HCT116 (cell line): Measurements from ENCODE around the gene FCHSD2. TPM values are rescaled to one million over a fixed set of nuclear protein-coding genes. Genes with fewer than 3 reads are reported as not detected.

Experiments
- ATAC-seq: fragments of 200-7000 bp; cut with Tn5 transposase; 2 replicates; pipeline ENCODE4 v1.9.1; 2020; ENCODE audit warnings: mild to moderate bottlenecking, moderate library complexity
- BruUV-seq: library from RNA; stranded (reverse); fragments of 400-500 nt; replicated peaks from 2 replicates; lab custom pipeline; 2021; lab: Mats Ljungman, UMichigan
- CTCF ChIA-PET: fragments of 300-600 bp; sonication (Branson Sonifier 250); formaldehyde crosslinking; loops from one replicate; lab custom pipeline; 2021; ENCODE audit warnings: antibody characterized with exemption; lab: Charles Lee
- POLR2A ChIA-PET: fragments of 300-600, 350-600 bp; sonication (Branson Sonifier 250); formaldehyde crosslinking; loops from one replicate; lab custom pipeline; 2021; ENCODE audit warnings: antibody characterized with exemption; lab: Charles Lee
- RAD21 ChIA-PET, 2 experiments: fragments of 300-600 bp; sonication (Branson Sonifier 250); formaldehyde crosslinking; loops; one replicate each; lab custom pipeline; 2023; ENCODE audit warnings: low total read pairs in 2 of 2; ENCODE audit not compliant: uncharacterized antibody in 2 of 2, unreplicated experiment in 2 of 2, low non-redundant PET in 1 of 2; lab: Charles Lee
- DNase-seq: peaks from one replicate; pipeline ENCODE4 v3.0.0-alpha.2; 2010; ENCODE audit warnings: low read depth, low spot score
- H2AFZ ChIP-seq: fragments of 200-600 bp; shearing (Covaris generic), sonication (generic); 2 replicates; pipeline ENCODE4 v1.6.1; 2017; ENCODE audit warnings: low read depth, mixed run types, mixed read lengths, antibody characterized with exemption, low read length; ENCODE audit not compliant: poor library complexity, severe bottlenecking
- H3K27ac ChIP-seq: 2 replicates; pipeline ENCODE4 v1.5.1; 2012; ENCODE audit warnings: low read depth, low read length
- H3K27me3 ChIP-seq: fragments of 200-600 bp; sonication (generic); 2 replicates; pipeline ENCODE4 v1.6.1; 2016; ENCODE audit warnings: mixed run types, low read length, mixed read lengths; ENCODE audit not compliant: insufficient read depth
- H3K36me3 ChIP-seq, 2 experiments: fragments of 200-500 bp in 1 of 2; fragments of 200-600 bp in 1 of 2; sonication (Bioruptor generic) in 1 of 2; sonication (generic) in 1 of 2; 2 replicates each; pipeline versions ENCODE4 v1.5.1 to v1.6.1; 2014 to 2016; ENCODE audit warnings: low read length in 2 of 2, inconsistent platforms in 1 of 2, mixed read lengths in 1 of 2, mixed run types in 1 of 2; ENCODE audit not compliant: insufficient read depth in 2 of 2, control insufficient read depth in 1 of 2
- H3K4me1 ChIP-seq, 2 experiments: fragments of 200-600 bp in 1 of 2; sonication (generic) in 1 of 2; 2 replicates each; pipeline versions ENCODE4 v1.5.1 to v1.6.1; 2012 to 2017; ENCODE audit warnings: low read length in 2 of 2, inconsistent platforms in 1 of 2, mild to moderate bottlenecking in 1 of 2, mixed read lengths in 1 of 2, mixed run types in 1 of 2, moderate library complexity in 1 of 2; ENCODE audit not compliant: insufficient read depth in 2 of 2, control insufficient read depth in 1 of 2
- H3K4me2 ChIP-seq: fragments of 200-600 bp; sonication (generic); 2 replicates; pipeline ENCODE4 v1.6.1; 2017; ENCODE audit warnings: mixed run types, low read length, mixed read lengths
- H3K4me3 ChIP-seq, 2 experiments: fragments of 200-600 bp in 1 of 2; sonication (generic) in 1 of 2; replicated peaks in 1 of 2; 2 replicates each; pipeline ENCODE4 v1.5.1; 2011 to 2016; ENCODE audit warnings: low read length in 2 of 2, control low read depth in 1 of 2, low read depth in 1 of 2, mild to moderate bottlenecking in 1 of 2, mixed read lengths in 1 of 2, mixed run types in 1 of 2
- H3K79me2 ChIP-seq: fragments of 200-600 bp; sonication (generic); 2 replicates; pipeline ENCODE4 v1.6.1; 2017; ENCODE audit warnings: mild to moderate bottlenecking, mixed run types, low read length, moderate library complexity, mixed read lengths; ENCODE audit not compliant: insufficient read depth
- H3K9ac ChIP-seq: fragments of 200-600 bp; sonication (generic); 2 replicates; pipeline ENCODE4 v1.6.1; 2016; ENCODE audit warnings: low read length, mixed read lengths
- H3K9me2 ChIP-seq: fragments of 200-600 bp; sonication (generic), shearing (Covaris generic); 2 replicates; pipeline ENCODE4 v1.6.1; 2017; ENCODE audit warnings: mixed run types, mild to moderate bottlenecking, moderate library complexity; ENCODE audit not compliant: insufficient read depth
- H3K9me3 ChIP-seq, 2 experiments: fragments of 200-500 bp in 1 of 2; fragments of 200-600 bp in 1 of 2; sonication (Bioruptor generic) in 1 of 2; sonication (generic) in 1 of 2; 2 replicates each; pipeline ENCODE4 v1.6.1; 2014 to 2017; ENCODE audit warnings: low read length in 2 of 2, mixed read lengths in 2 of 2, inconsistent platforms in 1 of 2, low read depth in 1 of 2, mild to moderate bottlenecking in 1 of 2, mixed run types in 1 of 2, moderate library complexity in 1 of 2; ENCODE audit not compliant: control insufficient read depth in 1 of 2, insufficient read depth in 1 of 2
- H4K20me1 ChIP-seq: fragments of 200-600 bp; sonication (generic), shearing (Covaris generic); 2 replicates; pipeline ENCODE4 v1.6.1; 2017; ENCODE audit warnings: mixed run types, mild to moderate bottlenecking, moderate library complexity; ENCODE audit not compliant: insufficient read depth
- EGR1 ChIP-seq: IDR thresholded peaks from 2 replicates; pipeline ENCODE4 v1.6.1; 2012; ENCODE audit warnings: low read depth
- ELF1 ChIP-seq: IDR thresholded peaks from 2 replicates; pipeline ENCODE4 v1.6.1; 2012; ENCODE audit warnings: low read depth, borderline replicate concordance
- EZH2 ChIP-seq: fragments of 200-600 bp; sonication (generic); IDR thresholded peaks from 2 replicates; pipeline ENCODE4 v1.6.1; 2017; ENCODE audit warnings: antibody characterized with exemption, mixed run types
- FOSL1 ChIP-seq: IDR thresholded peaks from 2 replicates; pipeline ENCODE4 v1.6.1; 2012; ENCODE audit warnings: low read depth
- JUND ChIP-seq: IDR thresholded peaks from 2 replicates; pipeline ENCODE4 v1.6.1; 2012
- POLR2A ChIP-seq: IDR thresholded peaks from 2 replicates; pipeline ENCODE4 v1.7.0; 2011; ENCODE audit warnings: borderline replicate concordance; ENCODE audit not compliant: insufficient read depth, insufficient read length; ENCODE audit errors: extremely low read depth
- POLR2AphosphoS5 ChIP-seq: IDR thresholded peaks from 2 replicates; pipeline ENCODE4 v1.6.1; 2011; ENCODE audit warnings: mild to moderate bottlenecking, low read depth, low read length, moderate library complexity
- RAD21 ChIP-seq: IDR thresholded peaks from 2 replicates; pipeline ENCODE4 v1.6.1; 2012; ENCODE audit warnings: low read depth, mild to moderate bottlenecking
- SIN3A ChIP-seq: IDR thresholded peaks from 2 replicates; pipeline ENCODE4 v1.6.1; 2012; ENCODE audit warnings: low read depth
- SP1 ChIP-seq: IDR thresholded peaks from 2 replicates; pipeline ENCODE4 v1.6.1; 2012; ENCODE audit warnings: low read depth
- TCF7L2 ChIP-seq: IDR thresholded peaks from 2 replicates; pipeline ENCODE4 v1.7.0; 2011; ENCODE audit warnings: borderline replicate concordance, inconsistent platforms; ENCODE audit not compliant: insufficient read depth, insufficient read length; ENCODE audit errors: extremely low read depth
- ZFX ChIP-seq: fragments of 450-650 bp; IDR thresholded peaks from 2 replicates; pipeline ENCODE4 v1.6.1; 2017
- ZNF274 ChIP-seq: fragments of 200-500 bp; sonication (Bioruptor generic); IDR thresholded peaks from 2 replicates; pipeline ENCODE4 v1.6.1; 2014; ENCODE audit warnings: mild to moderate bottlenecking, low read depth, low read length, inconsistent platforms
- intact Hi-C: fragments of 100-400 bp; cut with micrococcal nuclease; formaldehyde crosslinking; loops from 2 replicates; pipeline ENCODE4 v1.10.0; 2022
- total RNA-seq: library from RNA; stranded (reverse); gene quantifications from one replicate; pipeline ENCODE4 v1.2.1, GENCODE V29; 2021; ENCODE audit not compliant: unreplicated experiment
- TF ChIP-seq, protein P1 (sequence below): IDR thresholded peaks from 2 replicates; pipeline ENCODE4 v1.6.1; 2012
- TF ChIP-seq, protein P2 (sequence below): IDR thresholded peaks from 2 replicates; pipeline ENCODE4 v1.6.1; 2011; ENCODE audit warnings: mild to moderate bottlenecking, low read length, moderate library complexity; ENCODE audit not compliant: insufficient replicate concordance; ENCODE audit errors: extremely low read depth
- TF ChIP-seq, protein P3 (sequence below): IDR thresholded peaks from 2 replicates; pipeline ENCODE4 v1.6.1; 2012; ENCODE audit warnings: low read depth

The FCHSD2 gene
- total RNA-seq, 1 experiment from 2014 or later: 15.0 TPM

DNA sequence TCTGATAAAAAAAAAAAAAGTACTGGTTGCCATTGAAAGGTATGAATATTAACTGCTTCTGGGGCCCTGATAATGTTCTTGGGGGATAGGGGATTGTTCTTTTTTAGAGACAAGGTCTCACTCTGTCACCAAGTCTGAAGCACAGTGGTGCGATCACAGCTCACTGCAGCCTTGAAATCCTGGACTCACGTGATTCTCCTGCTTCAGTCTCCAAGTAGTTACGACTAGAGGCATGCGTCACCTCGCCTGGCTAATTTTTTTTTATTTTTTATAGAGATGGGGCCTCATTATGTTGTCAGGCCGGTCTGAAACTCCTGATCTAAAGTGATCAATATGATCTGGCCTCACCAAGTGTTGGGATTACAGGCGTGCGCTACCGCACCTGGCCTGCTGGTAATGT lies 63.5 kb downstream of the FCHSD2 start:
- RAD21 ChIA-PET: no interaction called here
- H3K36me3 ChIP-seq: 0 out of 4 replicates have a peak, but pooled peaks cover 0 to 5% of the 10 kb centered on the region in 2 experiments
- no peaks in the 10 kb centered on the region for H3K9me2 ChIP-seq
- BruUV-seq: no TSS peak
- no peak overlapping the region for H2AFZ ChIP-seq
- no peaks in the 10 kb centered on the region for H3K4me1 ChIP-seq
- no peaks in the 10 kb centered on the region for H3K27me3 ChIP-seq
- H3K79me2 ChIP-seq: no peaks in the 10 kb centered on the region
- no peak overlapping the region for H3K27ac ChIP-seq
- no peak for ATAC-seq
- H3K9me3 ChIP-seq: no peaks in the 10 kb centered on the region
- POLR2A ChIA-PET: no interaction called here
- H3K4me2 ChIP-seq: no peak overlapping the region
- CTCF ChIA-PET: no interaction called here
- no peaks in the 10 kb centered on the region for H4K20me1 ChIP-seq
- intact Hi-C loops: no loop called here
- no peak overlapping the region for H3K9ac ChIP-seq
- no peak for DNase-seq
- H3K4me3 ChIP-seq: no peak overlapping the region
- TF ChIP-seq ZNF274 (no peak), RAD21 (no peak), JUND (no peak), TCF7L2 (no peak)
- TF ChIP-seq, protein P1, sequence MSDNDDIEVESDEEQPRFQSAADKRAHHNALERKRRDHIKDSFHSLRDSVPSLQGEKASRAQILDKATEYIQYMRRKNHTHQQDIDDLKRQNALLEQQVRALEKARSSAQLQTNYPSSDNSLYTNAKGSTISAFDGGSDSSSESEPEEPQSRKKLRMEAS: no peak

DNA sequence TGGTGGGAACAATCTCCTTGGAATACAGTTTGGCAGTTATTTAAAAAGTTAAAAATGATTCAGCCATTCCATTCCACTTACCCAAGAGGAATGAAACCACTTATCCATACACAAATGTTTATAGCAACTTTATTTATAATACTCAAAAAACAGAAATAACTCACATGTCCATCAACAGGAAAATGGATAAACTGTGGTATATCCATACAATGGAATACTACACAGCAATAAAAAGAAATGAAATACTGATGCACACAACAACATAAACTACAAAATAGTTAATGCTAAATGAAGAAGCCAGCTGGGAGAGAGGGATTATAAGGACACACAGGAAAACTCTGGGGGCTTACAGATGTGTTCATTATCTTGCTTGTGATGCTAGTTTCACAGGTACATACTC lies 64.7 kb downstream of the FCHSD2 start:
- ChIA-PET RAD21 (no interaction called here), CTCF (no interaction called here), POLR2A (no interaction called here)
- ATAC-seq: no peak
- Histone ChIP-seq H3K9me2 (no peaks in the 10 kb centered on the region), H3K9ac (no peak overlapping the region), H3K4me2 (no peak overlapping the region), H3K79me2 (no peaks in the 10 kb centered on the region), H3K27ac (no peak overlapping the region), H3K36me3 (0 out of 4 replicates have a peak, but pooled peaks cover 0 to 5% of the 10 kb centered on the region in 2 experiments), H3K27me3 (no peaks in the 10 kb centered on the region), H3K4me3 (no peak overlapping the region), H3K9me3 (no peaks in the 10 kb centered on the region), H2AFZ (no peak overlapping the region), H3K4me1 (no peaks in the 10 kb centered on the region), H4K20me1 (no peaks in the 10 kb centered on the region)
- intact Hi-C loops: no loop called here
- BruUV-seq: no TSS peak
- DNase-seq: no peak
- TF ChIP-seq FOSL1 (no peak), SP1 (no peak), TCF7L2 (no peak), EZH2 (no peak), EGR1 (no peak), POLR2A (no peak), ZFX (no peak), RAD21 (no peak), POLR2AphosphoS5 (no peak), JUND (no peak), SIN3A (no peak), ELF1 (no peak)
- TF ChIP-seq, protein P1: no peak
- TF ChIP-seq, protein P2, sequence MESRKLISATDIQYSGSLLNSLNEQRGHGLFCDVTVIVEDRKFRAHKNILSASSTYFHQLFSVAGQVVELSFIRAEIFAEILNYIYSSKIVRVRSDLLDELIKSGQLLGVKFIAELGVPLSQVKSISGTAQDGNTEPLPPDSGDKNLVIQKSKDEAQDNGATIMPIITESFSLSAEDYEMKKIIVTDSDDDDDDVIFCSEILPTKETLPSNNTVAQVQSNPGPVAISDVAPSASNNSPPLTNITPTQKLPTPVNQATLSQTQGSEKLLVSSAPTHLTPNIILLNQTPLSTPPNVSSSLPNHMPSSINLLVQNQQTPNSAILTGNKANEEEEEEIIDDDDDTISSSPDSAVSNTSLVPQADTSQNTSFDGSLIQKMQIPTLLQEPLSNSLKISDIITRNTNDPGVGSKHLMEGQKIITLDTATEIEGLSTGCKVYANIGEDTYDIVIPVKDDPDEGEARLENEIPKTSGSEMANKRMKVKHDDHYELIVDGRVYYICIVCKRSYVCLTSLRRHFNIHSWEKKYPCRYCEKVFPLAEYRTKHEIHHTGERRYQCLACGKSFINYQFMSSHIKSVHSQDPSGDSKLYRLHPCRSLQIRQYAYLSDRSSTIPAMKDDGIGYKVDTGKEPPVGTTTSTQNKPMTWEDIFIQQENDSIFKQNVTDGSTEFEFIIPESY: no peak
- TF ChIP-seq, protein P3, sequence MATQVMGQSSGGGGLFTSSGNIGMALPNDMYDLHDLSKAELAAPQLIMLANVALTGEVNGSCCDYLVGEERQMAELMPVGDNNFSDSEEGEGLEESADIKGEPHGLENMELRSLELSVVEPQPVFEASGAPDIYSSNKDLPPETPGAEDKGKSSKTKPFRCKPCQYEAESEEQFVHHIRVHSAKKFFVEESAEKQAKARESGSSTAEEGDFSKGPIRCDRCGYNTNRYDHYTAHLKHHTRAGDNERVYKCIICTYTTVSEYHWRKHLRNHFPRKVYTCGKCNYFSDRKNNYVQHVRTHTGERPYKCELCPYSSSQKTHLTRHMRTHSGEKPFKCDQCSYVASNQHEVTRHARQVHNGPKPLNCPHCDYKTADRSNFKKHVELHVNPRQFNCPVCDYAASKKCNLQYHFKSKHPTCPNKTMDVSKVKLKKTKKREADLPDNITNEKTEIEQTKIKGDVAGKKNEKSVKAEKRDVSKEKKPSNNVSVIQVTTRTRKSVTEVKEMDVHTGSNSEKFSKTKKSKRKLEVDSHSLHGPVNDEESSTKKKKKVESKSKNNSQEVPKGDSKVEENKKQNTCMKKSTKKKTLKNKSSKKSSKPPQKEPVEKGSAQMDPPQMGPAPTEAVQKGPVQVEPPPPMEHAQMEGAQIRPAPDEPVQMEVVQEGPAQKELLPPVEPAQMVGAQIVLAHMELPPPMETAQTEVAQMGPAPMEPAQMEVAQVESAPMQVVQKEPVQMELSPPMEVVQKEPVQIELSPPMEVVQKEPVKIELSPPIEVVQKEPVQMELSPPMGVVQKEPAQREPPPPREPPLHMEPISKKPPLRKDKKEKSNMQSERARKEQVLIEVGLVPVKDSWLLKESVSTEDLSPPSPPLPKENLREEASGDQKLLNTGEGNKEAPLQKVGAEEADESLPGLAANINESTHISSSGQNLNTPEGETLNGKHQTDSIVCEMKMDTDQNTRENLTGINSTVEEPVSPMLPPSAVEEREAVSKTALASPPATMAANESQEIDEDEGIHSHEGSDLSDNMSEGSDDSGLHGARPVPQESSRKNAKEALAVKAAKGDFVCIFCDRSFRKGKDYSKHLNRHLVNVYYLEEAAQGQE: no peak
